Caki2 (cell line): ENCODE measurements around the gene FAM210A. TPM values are rescaled to one million over a fixed set of nuclear protein-coding genes. Genes with fewer than 3 reads are reported as not detected.

Experiments
- DNase-seq: peaks from one replicate; pipeline ENCODE4 v3.0.0-alpha.2; 2015; ENCODE audit warnings: low read depth
- in situ Hi-C: cut with HindIII; loops from 2 replicates; pipeline ENCODE4 v1.10.0; 2016; ENCODE audit warnings: low sequenced_read_pairs, low pct_unique_long_range_greater_than_20kb, mixed read lengths
- total RNA-seq: library from RNA; depleted of rRNA; stranded (reverse); fragments of >200 nt; shearing (Covaris generic); gene quantifications from 2 replicates; pipeline ENCODE4 v1.2.3, GENCODE V29; 2014; ENCODE audit warnings: low replicate concordance; rRNA removed

Gene FAM210A
- total RNA-seq, 1 experiment from 2014 or later, result 34.9 TPM

GRCh38 chr18:13617826-13618515, 108.4 kb downstream of the FAM210A start:
- in situ Hi-C loops, result no loop called here
- DNase-seq, result no peak

- DNase-seq, result no peak
- in situ Hi-C loops, result no loop called here
Measured at GRCh38 chr18:13616525-13617035, 109.8 kb downstream of the FAM210A start.

- no peak for DNase-seq
- in situ Hi-C loops, result no loop called here
Measured at GRCh38 chr18:13616041-13616440, 110.3 kb downstream of the FAM210A start.

- no peak for DNase-seq
- in situ Hi-C loops, result no loop called here
Measured at GRCh38 chr18:13615432-13615861, 110.9 kb downstream of the FAM210A start.

GRCh38 chr18:13614641-13615288, 111.6 kb downstream of the FAM210A start:
- in situ Hi-C loops, result no loop called here
- DNase-seq, result no peak

GRCh38 chr18:13613591-13614501, 112.5 kb downstream of the FAM210A start:
- in situ Hi-C loops, result no loop called here
- DNase-seq, result no peak

Other genes starting within 250 kb of the FAM210A start
- gene RNMT, start 115 bp upstream of the FAM210A start, total RNA-seq, result 17.9 and 18.5 TPM in 2 replicates
- gene MC5R, start 97.6 kb upstream of the FAM210A start, total RNA-seq, result not detected in 2 replicates
- gene MC2R, start 189.0 kb upstream of the FAM210A start, total RNA-seq, result not detected in 2 replicates